ENCODE measurements around the gene LYZL1. TPM values are rescaled to one million over a fixed set of nuclear protein-coding genes. Genes with fewer than 3 reads are reported as not detected.
"Not testable (repeated sequence)": the region's sequence is repeated elsewhere in the genome, so short reads cannot be mapped to it uniquely, and the experiment has no call there.

The LYZL1 gene
- total RNA-seq, 1 experiment from 2014 or later, result not detected

GRCh38 chr10:29317423-29318021, 28.7 kb downstream of the LYZL1 start:
- Histone ChIP-seq H3K9me2 (ENCODE audit: insufficient read depth) (no peaks in the 10 kb centered on the region), H3K4me1 (ENCODE audit: control insufficient read depth in 1 of 2, insufficient read depth in 2 of 2, low read length in 2 of 2) (no peaks in the 10 kb centered on the region), H3K27ac (ENCODE audit: low read depth, low read length) (no peak overlapping the region), H3K36me3 (ENCODE audit: control insufficient read depth in 1 of 2, insufficient read depth in 2 of 2, low read length in 2 of 2) (no peaks in the 10 kb centered on the region), H3K9ac (ENCODE audit: low read length) (no peak overlapping the region), H3K4me2 (ENCODE audit: low read length) (no peak overlapping the region), H3K79me2 (ENCODE audit: insufficient read depth, low read length) (no peaks in the 10 kb centered on the region), H3K4me3 (replicated peaks in 1 of 2; ENCODE audit: low read depth in 1 of 2, low read length in 2 of 2) (no peak overlapping the region), H3K9me3 (ENCODE audit: control insufficient read depth in 1 of 2, insufficient read depth in 1 of 2, low read depth in 1 of 2, low read length in 2 of 2) (no peaks in the 10 kb centered on the region), H4K20me1 (ENCODE audit: insufficient read depth) (no peaks in the 10 kb centered on the region), H2AFZ (ENCODE audit: low read depth, low read length, poor library complexity, severe bottlenecking) (no peak overlapping the region), H3K27me3 (ENCODE audit: insufficient read depth, low read length) (peaks cover 4% of the 10 kb centered on the region; the same call in 1 of the 2 replicates)
- DNase-seq (ENCODE audit: low read depth, low spot score) (no peak), ATAC-seq (no peak)
- RAD21 ChIA-PET (ENCODE audit: low non-redundant PET in 1 of 2, low total read pairs in 2 of 2, uncharacterized antibody in 2 of 2, unreplicated experiment in 2 of 2), result no interaction called here
- CTCF ChIA-PET, result no interaction called here
- BruUV-seq (replicated peaks), result no TSS peak
- POLR2A ChIA-PET, result no interaction called here
- TF ChIP-seq CBX3 (IDR thresholded peaks at IDR 0.05; ENCODE audit: low read depth) (no peak), ATF3 (IDR thresholded peaks at IDR 0.05) (no peak), EGR1 (IDR thresholded peaks at IDR 0.05; ENCODE audit: low read depth) (no peak), MAX (IDR thresholded peaks at IDR 0.05) (no peak), ZFX (IDR thresholded peaks at IDR 0.05) (no peak), TCF7L2 (IDR thresholded peaks at IDR 0.05; ENCODE audit: borderline replicate concordance, extremely low read depth, insufficient read depth, insufficient read length) (no peak), SRF (IDR thresholded peaks at IDR 0.05; ENCODE audit: low read depth) (no peak), ELF1 (IDR thresholded peaks at IDR 0.05; ENCODE audit: borderline replicate concordance, low read depth) (no peak), FOSL1 (IDR thresholded peaks at IDR 0.05; ENCODE audit: low read depth) (no peak), EZH2phosphoT487 (IDR thresholded peaks at IDR 0.05; ENCODE audit: borderline replicate concordance) (no peak), CTCF (IDR thresholded peaks at IDR 0.05 in 2 of 3, conservative IDR thresholded peaks at IDR 0.05 in 1 of 3; ENCODE audit: borderline replicate concordance in 1 of 3, insufficient read depth in 1 of 3, low read depth in 2 of 3, low read length in 2 of 3) (no peak), POLR2AphosphoS5 (IDR thresholded peaks at IDR 0.05; ENCODE audit: low read depth, low read length) (no peak), SIN3A (IDR thresholded peaks at IDR 0.05; ENCODE audit: low read depth) (no peak), CEBPB (IDR thresholded peaks at IDR 0.05; ENCODE audit: low read depth) (no peak)
- intact Hi-C loops (cut with micrococcal nuclease), result no loop called here

GRCh38 chr10:29318141-29319071, 29.5 kb downstream of the LYZL1 start:
- H3K27ac ChIP-seq (ENCODE audit: low read depth, low read length); H3K79me2 ChIP-seq (ENCODE audit: insufficient read depth, low read length); H4K20me1 ChIP-seq (ENCODE audit: insufficient read depth); H3K9me2 ChIP-seq (ENCODE audit: insufficient read depth); H3K4me3 ChIP-seq (replicated peaks in 1 of 2; ENCODE audit: low read depth in 1 of 2, low read length in 2 of 2); H3K4me2 ChIP-seq (ENCODE audit: low read length); BruUV-seq (replicated peaks); CTCF ChIA-PET; H3K27me3 ChIP-seq (ENCODE audit: insufficient read depth, low read length); RAD21 ChIA-PET (ENCODE audit: low non-redundant PET in 1 of 2, low total read pairs in 2 of 2, uncharacterized antibody in 2 of 2, unreplicated experiment in 2 of 2); H2AFZ ChIP-seq (ENCODE audit: low read depth, low read length, poor library complexity, severe bottlenecking); DNase-seq (ENCODE audit: low read depth, low spot score); intact Hi-C loops (cut with micrococcal nuclease); H3K4me1 ChIP-seq (ENCODE audit: control insufficient read depth in 1 of 2, insufficient read depth in 2 of 2, low read length in 2 of 2); H3K36me3 ChIP-seq (ENCODE audit: control insufficient read depth in 1 of 2, insufficient read depth in 2 of 2, low read length in 2 of 2); H3K9me3 ChIP-seq (ENCODE audit: control insufficient read depth in 1 of 2, insufficient read depth in 1 of 2, low read depth in 1 of 2, low read length in 2 of 2); POLR2A ChIA-PET; H3K9ac ChIP-seq (ENCODE audit: low read length): not testable (repeated sequence)
- peak; percentile 68 for ATAC-seq
